WTC11 (cell line): ENCODE results near the gene DCLK2. TPM values are rescaled to one million over a fixed set of nuclear protein-coding genes. Genes with fewer than 3 reads are reported as not detected.

Source experiments
- ATAC-seq: fragments of 200-7000 bp; cut with Tn5 transposase; 2 replicates; pipeline ENCODE4 v1.10.0; 2021; ENCODE audit warnings: mild to moderate bottlenecking, moderate library complexity
- CTCF ChIA-PET: fragments of 300-600 bp; sonication (Branson Sonifier 250); formaldehyde crosslinking; loops from one replicate; lab custom pipeline; 2021; ENCODE audit warnings: antibody characterized with exemption; lab: Charles Lee
- POLR2A ChIA-PET: fragments of 350-600 bp; sonication (Branson Sonifier 250); formaldehyde crosslinking; loops from one replicate; lab custom pipeline; 2021; ENCODE audit warnings: antibody characterized with exemption; lab: Charles Lee
- DNase-seq: peaks from one replicate; pipeline ENCODE4 v3.0.0; 2021; ENCODE audit warnings: low spot score
- H3K27ac Mint-ChIP-seq: 2 replicates; pipeline ENCODE4 v1.8.0; 2021; ENCODE audit warnings: mixed read lengths
- H3K27me3 Mint-ChIP-seq: 2 replicates; pipeline ENCODE4 v1.8.0; 2021; ENCODE audit warnings: low read depth, mild to moderate bottlenecking, moderate library complexity, mixed read lengths
- H3K36me3 Mint-ChIP-seq: 2 replicates; pipeline ENCODE4 v1.8.0; 2021; ENCODE audit warnings: mixed read lengths
- H3K4me1 Mint-ChIP-seq: 2 replicates; pipeline ENCODE4 v1.8.0; 2022; ENCODE audit warnings: mixed read lengths
- H3K4me3 Mint-ChIP-seq: 2 replicates; pipeline ENCODE4 v1.8.0; 2021; ENCODE audit warnings: mild to moderate bottlenecking, moderate library complexity, mixed read lengths
- H3K9me3 Mint-ChIP-seq: 2 replicates; pipeline ENCODE4 v1.8.0; 2021; ENCODE audit warnings: mixed read lengths
- CBFB ChIP-seq: sonication (generic); formaldehyde crosslinking; IDR thresholded peaks from 2 replicates; pipeline ENCODE4 v1.8.1; 2022; ENCODE audit warnings: mild to moderate bottlenecking, low read depth, missing genetic modification reagents
- CREB1 ChIP-seq: sonication (generic); formaldehyde crosslinking; IDR thresholded peaks from 2 replicates; pipeline ENCODE4 v1.8.0; 2023; ENCODE audit warnings: mild to moderate bottlenecking, missing genetic modification reagents
- FOXK1 ChIP-seq: sonication (generic); formaldehyde crosslinking; IDR thresholded peaks from 2 replicates; pipeline ENCODE4 v1.8.0; 2022; ENCODE audit warnings: mild to moderate bottlenecking, moderate library complexity, missing genetic modification reagents
- NFATC4 ChIP-seq: fragments of 250-450 bp; sonication (Bioruptor Pico); IDR thresholded peaks from 2 replicates; pipeline ENCODE4 v1.9.0; 2021; ENCODE audit warnings: mild to moderate bottlenecking
- RORB ChIP-seq: fragments of 250-450 bp; sonication (Bioruptor Pico); IDR thresholded peaks from 2 replicates; pipeline ENCODE4 v1.9.0; 2021; ENCODE audit warnings: mild to moderate bottlenecking
- SMAD4 ChIP-seq: sonication (generic); formaldehyde crosslinking; IDR thresholded peaks from 2 replicates; pipeline ENCODE4 v1.8.0; 2022; ENCODE audit warnings: mild to moderate bottlenecking, missing genetic modification reagents
- SP1 ChIP-seq: sonication (generic); formaldehyde crosslinking; conservative IDR thresholded peaks from 2 replicates; pipeline ENCODE4 v1.8.1; 2022; ENCODE audit warnings: missing genetic modification reagents
- ZBTB21 ChIP-seq: sonication (generic); formaldehyde crosslinking; IDR thresholded peaks from 2 replicates; pipeline ENCODE4 v1.8.1; 2023; ENCODE audit warnings: mild to moderate bottlenecking, missing genetic modification reagents, borderline replicate concordance
- ZNF263 ChIP-seq: sonication (generic); formaldehyde crosslinking; IDR thresholded peaks from 2 replicates; pipeline ENCODE4 v1.8.1; 2022; ENCODE audit warnings: low read depth, mild to moderate bottlenecking, moderate library complexity, missing genetic modification reagents
- total RNA-seq: library from RNA; stranded (reverse); gene quantifications from 3 replicates; pipeline ENCODE4 v1.2.3, GENCODE V29; 2021
- TF ChIP-seq, protein P1 (sequence below): fragments of 200-600 bp; IDR thresholded peaks from 2 replicates; pipeline ENCODE4 v1.8.0; 2022; ENCODE audit warnings: antibody characterized with exemption
- TF ChIP-seq, protein P2 (sequence below): sonication (generic); formaldehyde crosslinking; IDR thresholded peaks from 2 replicates; pipeline ENCODE4 v1.8.1; 2023; ENCODE audit warnings: mild to moderate bottlenecking, missing genetic modification reagents
- TF ChIP-seq, protein P3 (sequence below): sonication (generic); formaldehyde crosslinking; IDR thresholded peaks from 2 replicates; pipeline ENCODE4 v1.8.1; 2022; ENCODE audit warnings: mild to moderate bottlenecking, moderate library complexity, missing genetic modification reagents
- TF ChIP-seq, protein P4 (sequence below): sonication (generic); formaldehyde crosslinking; IDR thresholded peaks from 2 replicates; pipeline ENCODE4 v1.8.0; 2022; ENCODE audit warnings: mild to moderate bottlenecking, missing genetic modification reagents
- TF ChIP-seq, protein P5 (sequence below): sonication (generic); formaldehyde crosslinking; conservative IDR thresholded peaks from 2 replicates; pipeline ENCODE4 v1.8.1; 2023; ENCODE audit warnings: mild to moderate bottlenecking, low read depth, missing genetic modification reagents, moderate library complexity
- TF ChIP-seq, protein P6 (sequence below): fragments of 250-450 bp; sonication (Bioruptor Pico); IDR thresholded peaks from 2 replicates; pipeline ENCODE4 v2.1.2; 2022; ENCODE audit warnings: mild to moderate bottlenecking, moderate library complexity
- TF ChIP-seq, protein P7 (sequence below): fragments of 250-450 bp; sonication (Bioruptor Pico); IDR thresholded peaks from 2 replicates; pipeline ENCODE4 v1.9.0; 2021; ENCODE audit warnings: moderate library complexity, mild to moderate bottlenecking, inconsistent platforms, borderline replicate concordance

DCLK2 gene
- total RNA-seq, 1 experiment from 2014 or later, result 0.17 TPM

DNA sequence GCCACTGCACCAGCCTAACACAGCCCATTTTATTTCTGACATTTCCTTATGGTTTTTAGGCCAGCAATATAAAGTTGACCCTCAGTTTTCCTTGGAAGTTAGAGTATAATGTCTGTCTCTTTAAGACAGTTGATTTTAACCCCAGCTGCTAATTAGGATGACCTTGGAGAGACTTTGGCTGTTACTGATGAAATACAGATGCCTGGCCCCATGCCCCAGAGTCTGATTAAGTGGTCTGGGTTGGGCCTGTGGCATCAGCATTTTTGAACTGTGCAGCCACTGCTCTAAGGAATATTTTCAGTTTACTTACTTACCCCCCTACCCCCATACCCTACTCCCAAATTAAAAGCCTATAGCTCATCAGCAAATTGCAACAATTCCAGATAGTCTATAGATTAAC lies 85.8 kb downstream of the DCLK2 start (continued):
- no peak for TF ChIP-seq SMAD4 (CRISPR knock-in tag)
- TF ChIP-seq, protein P1, sequence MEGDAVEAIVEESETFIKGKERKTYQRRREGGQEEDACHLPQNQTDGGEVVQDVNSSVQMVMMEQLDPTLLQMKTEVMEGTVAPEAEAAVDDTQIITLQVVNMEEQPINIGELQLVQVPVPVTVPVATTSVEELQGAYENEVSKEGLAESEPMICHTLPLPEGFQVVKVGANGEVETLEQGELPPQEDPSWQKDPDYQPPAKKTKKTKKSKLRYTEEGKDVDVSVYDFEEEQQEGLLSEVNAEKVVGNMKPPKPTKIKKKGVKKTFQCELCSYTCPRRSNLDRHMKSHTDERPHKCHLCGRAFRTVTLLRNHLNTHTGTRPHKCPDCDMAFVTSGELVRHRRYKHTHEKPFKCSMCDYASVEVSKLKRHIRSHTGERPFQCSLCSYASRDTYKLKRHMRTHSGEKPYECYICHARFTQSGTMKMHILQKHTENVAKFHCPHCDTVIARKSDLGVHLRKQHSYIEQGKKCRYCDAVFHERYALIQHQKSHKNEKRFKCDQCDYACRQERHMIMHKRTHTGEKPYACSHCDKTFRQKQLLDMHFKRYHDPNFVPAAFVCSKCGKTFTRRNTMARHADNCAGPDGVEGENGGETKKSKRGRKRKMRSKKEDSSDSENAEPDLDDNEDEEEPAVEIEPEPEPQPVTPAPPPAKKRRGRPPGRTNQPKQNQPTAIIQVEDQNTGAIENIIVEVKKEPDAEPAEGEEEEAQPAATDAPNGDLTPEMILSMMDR, result no peak
- no peak for TF ChIP-seq NFATC4 (CRISPR knock-in tag)

DNA sequence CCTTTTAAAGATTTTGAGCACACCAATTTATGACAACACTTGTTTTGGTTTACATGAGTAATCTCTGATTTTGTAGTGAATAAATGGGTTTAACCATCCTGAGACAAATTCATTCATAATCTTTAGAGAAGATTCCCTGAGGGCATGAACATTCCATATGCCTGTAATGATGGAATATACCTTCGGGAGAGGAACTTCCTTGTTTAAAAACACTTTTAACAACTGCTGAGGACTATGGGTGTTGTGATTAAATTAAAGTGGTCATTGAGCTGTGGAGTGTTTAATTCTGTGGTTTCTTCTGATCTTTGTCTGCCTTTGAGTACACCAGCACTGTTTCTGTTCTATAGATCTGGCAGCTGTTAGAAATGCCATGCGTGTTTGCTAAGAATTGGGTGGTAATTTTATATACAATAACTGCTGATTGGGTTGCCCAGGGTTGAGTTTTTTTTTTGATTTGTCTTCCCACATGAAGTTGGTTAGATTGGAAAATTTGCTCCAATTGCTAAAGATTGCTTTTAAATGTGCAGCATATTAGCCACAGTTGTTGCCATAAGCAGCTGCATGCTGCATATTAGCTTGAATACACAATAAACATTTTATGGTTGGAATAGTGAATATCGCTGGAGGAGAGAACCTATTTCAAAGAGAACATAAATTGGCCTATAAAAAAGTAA lies 86.8 kb downstream of the DCLK2 start:
- ChIA-PET CTCF (no interaction called here), POLR2A (no interaction called here)
- no peak for DNase-seq
- Mint-ChIP-seq H3K27me3 (no peaks in the 10 kb centered on the region), H3K9me3 (peaks cover 8% of the 10 kb centered on the region), H3K4me1 (peaks cover 26% of the 10 kb centered on the region), H3K27ac (no peak overlapping the region), H3K4me3 (no peak overlapping the region), H3K36me3 (peaks cover 2% of the 10 kb centered on the region; the same call in 1 of the 2 replicates)
- no peak for ATAC-seq
- no peak for TF ChIP-seq ZBTB21
- TF ChIP-seq, protein P2, sequence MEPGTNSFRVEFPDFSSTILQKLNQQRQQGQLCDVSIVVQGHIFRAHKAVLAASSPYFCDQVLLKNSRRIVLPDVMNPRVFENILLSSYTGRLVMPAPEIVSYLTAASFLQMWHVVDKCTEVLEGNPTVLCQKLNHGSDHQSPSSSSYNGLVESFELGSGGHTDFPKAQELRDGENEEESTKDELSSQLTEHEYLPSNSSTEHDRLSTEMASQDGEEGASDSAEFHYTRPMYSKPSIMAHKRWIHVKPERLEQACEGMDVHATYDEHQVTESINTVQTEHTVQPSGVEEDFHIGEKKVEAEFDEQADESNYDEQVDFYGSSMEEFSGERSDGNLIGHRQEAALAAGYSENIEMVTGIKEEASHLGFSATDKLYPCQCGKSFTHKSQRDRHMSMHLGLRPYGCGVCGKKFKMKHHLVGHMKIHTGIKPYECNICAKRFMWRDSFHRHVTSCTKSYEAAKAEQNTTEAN, result no peak
- no peak for TF ChIP-seq RORB (CRISPR knock-in tag)
- no peak for TF ChIP-seq CREB1
- TF ChIP-seq, protein P3, sequence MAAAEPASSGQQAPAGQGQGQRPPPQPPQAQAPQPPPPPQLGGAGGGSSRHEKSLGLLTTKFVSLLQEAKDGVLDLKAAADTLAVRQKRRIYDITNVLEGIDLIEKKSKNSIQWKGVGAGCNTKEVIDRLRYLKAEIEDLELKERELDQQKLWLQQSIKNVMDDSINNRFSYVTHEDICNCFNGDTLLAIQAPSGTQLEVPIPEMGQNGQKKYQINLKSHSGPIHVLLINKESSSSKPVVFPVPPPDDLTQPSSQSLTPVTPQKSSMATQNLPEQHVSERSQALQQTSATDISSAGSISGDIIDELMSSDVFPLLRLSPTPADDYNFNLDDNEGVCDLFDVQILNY (CRISPR knock-in tag), result no peak
- TF ChIP-seq, protein P4, sequence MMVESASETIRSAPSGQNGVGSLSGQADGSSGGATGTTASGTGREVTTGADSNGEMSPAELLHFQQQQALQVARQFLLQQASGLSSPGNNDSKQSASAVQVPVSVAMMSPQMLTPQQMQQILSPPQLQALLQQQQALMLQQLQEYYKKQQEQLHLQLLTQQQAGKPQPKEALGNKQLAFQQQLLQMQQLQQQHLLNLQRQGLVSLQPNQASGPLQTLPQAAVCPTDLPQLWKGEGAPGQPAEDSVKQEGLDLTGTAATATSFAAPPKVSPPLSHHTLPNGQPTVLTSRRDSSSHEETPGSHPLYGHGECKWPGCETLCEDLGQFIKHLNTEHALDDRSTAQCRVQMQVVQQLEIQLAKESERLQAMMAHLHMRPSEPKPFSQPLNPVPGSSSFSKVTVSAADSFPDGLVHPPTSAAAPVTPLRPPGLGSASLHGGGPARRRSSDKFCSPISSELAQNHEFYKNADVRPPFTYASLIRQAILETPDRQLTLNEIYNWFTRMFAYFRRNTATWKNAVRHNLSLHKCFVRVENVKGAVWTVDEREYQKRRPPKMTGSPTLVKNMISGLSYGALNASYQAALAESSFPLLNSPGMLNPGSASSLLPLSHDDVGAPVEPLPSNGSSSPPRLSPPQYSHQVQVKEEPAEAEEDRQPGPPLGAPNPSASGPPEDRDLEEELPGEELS (CRISPR knock-in tag), result no peak
- no peak for TF ChIP-seq CBFB (CRISPR knock-in tag)
- TF ChIP-seq ZNF263, result no peak
- TF ChIP-seq SP1 (CRISPR knock-in tag), result no peak
- TF ChIP-seq, protein P5, sequence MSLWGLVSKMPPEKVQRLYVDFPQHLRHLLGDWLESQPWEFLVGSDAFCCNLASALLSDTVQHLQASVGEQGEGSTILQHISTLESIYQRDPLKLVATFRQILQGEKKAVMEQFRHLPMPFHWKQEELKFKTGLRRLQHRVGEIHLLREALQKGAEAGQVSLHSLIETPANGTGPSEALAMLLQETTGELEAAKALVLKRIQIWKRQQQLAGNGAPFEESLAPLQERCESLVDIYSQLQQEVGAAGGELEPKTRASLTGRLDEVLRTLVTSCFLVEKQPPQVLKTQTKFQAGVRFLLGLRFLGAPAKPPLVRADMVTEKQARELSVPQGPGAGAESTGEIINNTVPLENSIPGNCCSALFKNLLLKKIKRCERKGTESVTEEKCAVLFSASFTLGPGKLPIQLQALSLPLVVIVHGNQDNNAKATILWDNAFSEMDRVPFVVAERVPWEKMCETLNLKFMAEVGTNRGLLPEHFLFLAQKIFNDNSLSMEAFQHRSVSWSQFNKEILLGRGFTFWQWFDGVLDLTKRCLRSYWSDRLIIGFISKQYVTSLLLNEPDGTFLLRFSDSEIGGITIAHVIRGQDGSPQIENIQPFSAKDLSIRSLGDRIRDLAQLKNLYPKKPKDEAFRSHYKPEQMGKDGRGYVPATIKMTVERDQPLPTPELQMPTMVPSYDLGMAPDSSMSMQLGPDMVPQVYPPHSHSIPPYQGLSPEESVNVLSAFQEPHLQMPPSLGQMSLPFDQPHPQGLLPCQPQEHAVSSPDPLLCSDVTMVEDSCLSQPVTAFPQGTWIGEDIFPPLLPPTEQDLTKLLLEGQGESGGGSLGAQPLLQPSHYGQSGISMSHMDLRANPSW (CRISPR knock-in tag), result no peak
- TF ChIP-seq, protein P6, sequence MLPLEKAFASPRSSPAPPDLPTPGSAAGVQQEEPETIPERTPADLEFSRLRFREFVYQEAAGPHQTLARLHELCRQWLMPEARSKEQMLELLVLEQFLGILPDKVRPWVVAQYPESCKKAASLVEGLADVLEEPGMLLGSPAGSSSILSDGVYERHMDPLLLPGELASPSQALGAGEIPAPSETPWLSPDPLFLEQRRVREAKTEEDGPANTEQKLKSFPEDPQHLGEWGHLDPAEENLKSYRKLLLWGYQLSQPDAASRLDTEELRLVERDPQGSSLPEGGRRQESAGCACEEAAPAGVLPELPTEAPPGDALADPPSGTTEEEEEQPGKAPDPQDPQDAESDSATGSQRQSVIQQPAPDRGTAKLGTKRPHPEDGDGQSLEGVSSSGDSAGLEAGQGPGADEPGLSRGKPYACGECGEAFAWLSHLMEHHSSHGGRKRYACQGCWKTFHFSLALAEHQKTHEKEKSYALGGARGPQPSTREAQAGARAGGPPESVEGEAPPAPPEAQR (CRISPR knock-in tag), result no peak
- TF ChIP-seq FOXK1, result no peak
- TF ChIP-seq, protein P7, sequence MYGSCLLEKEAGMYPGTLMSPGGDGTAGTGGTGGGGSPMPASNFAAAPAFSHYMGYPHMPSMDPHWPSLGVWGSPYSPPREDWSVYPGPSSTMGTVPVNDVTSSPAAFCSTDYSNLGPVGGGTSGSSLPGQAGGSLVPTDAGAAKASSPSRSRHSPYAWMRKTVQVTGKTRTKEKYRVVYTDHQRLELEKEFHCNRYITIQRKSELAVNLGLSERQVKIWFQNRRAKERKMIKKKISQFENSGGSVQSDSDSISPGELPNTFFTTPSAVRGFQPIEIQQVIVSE, result no peak
- no peak for TF ChIP-seq NFATC4 (CRISPR knock-in tag)
